ENCODE results near the gene N4BP2.

The N4BP2 gene

GRCh38 chr4:40040908-40041307 lies 15.7 kb upstream of the N4BP2 start:
- no peak overlapping the region for H3K4me3 ChIP-seq (ENCODE audit: control insufficient read depth, low read depth, low read length)
- DNase-seq (ENCODE audit: low read depth): peak; percentile 32
- TF ChIP-seq, protein P1, sequence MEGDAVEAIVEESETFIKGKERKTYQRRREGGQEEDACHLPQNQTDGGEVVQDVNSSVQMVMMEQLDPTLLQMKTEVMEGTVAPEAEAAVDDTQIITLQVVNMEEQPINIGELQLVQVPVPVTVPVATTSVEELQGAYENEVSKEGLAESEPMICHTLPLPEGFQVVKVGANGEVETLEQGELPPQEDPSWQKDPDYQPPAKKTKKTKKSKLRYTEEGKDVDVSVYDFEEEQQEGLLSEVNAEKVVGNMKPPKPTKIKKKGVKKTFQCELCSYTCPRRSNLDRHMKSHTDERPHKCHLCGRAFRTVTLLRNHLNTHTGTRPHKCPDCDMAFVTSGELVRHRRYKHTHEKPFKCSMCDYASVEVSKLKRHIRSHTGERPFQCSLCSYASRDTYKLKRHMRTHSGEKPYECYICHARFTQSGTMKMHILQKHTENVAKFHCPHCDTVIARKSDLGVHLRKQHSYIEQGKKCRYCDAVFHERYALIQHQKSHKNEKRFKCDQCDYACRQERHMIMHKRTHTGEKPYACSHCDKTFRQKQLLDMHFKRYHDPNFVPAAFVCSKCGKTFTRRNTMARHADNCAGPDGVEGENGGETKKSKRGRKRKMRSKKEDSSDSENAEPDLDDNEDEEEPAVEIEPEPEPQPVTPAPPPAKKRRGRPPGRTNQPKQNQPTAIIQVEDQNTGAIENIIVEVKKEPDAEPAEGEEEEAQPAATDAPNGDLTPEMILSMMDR (conservative IDR thresholded peaks at IDR 0.05; ENCODE audit: control insufficient read depth, insufficient read depth, low read depth, low read length): no peak

DNA sequence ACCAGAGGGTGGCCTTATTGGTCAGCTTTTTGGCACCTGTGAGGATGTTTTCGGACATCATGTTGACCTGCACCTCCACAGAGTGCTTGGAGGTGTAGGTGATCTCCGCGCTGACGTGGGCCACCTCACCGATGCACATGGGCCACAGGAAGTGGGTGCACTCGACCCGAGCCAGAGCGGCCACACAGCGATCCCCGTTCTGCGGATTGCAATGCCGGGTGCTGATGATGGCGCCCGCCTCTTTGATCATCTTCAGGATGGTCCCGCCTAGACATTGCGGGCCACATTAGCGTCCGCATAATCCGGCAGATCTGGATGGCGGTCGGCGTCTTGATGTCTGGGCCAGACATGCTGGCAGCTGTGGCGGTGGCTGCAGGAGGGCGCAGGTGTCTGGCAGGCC lies 12.9 kb upstream of the N4BP2 start:
- no peak for DNase-seq (ENCODE audit: low read depth)
- TF ChIP-seq, protein P1 (conservative IDR thresholded peaks at IDR 0.05; ENCODE audit: control insufficient read depth, insufficient read depth, low read depth, low read length): no peak
- no peak overlapping the region for H3K4me3 ChIP-seq (ENCODE audit: control insufficient read depth, low read depth, low read length)

GRCh38 chr4:40046311-40046980 lies 10.2 kb upstream of the N4BP2 start:
- H3K4me3 ChIP-seq (ENCODE audit: control insufficient read depth, low read depth, low read length): no peak overlapping the region
- TF ChIP-seq, protein P1 (conservative IDR thresholded peaks at IDR 0.05; ENCODE audit: control insufficient read depth, insufficient read depth, low read depth, low read length): no peak
- DNase-seq (ENCODE audit: low read depth): peak; percentile 42

DNA sequence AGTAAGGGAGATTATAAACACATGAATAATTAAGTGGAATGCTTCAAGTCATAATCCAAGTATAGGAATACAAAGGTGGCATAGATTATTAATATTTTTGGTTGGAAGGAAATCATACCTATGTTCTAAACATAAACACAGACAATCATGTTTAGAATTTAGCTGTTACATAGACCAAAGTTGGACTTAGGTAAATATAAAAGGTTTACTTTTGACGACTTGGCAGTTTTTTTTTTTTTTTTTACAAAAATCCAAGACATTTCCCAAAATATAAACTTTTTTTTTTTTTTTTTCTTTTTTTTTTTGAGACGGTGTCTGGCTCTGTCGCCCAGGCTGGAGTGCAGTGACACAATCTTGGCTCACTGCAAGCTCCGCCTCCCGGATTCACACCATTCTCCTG lies 3.5 kb upstream of the N4BP2 start:
- H3K4me3 ChIP-seq (ENCODE audit: control insufficient read depth, low read depth, low read length): no peak overlapping the region
- no peak for DNase-seq (ENCODE audit: low read depth)
- TF ChIP-seq, protein P1 (conservative IDR thresholded peaks at IDR 0.05; ENCODE audit: control insufficient read depth, insufficient read depth, low read depth, low read length): no peak

DNA sequence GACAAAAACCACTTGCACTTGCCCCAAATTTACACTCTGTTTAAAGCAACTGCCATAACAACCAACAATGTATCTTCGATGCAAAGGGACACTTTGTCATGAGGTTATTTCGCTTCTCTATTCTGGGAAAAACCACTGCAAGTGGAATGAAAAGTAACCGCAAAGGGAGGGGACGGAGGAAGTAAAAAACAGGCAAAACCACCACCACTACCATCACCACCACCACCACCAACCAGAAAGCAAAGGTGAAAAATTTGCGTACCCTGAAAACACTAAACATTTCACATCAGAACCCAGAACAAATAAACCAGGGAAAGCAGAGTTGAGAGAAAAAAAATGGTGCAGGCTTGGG lies 1.2 kb upstream of the N4BP2 start:
- peak overlapping the region; percentile 73 for H3K4me3 ChIP-seq (ENCODE audit: control insufficient read depth, low read depth, low read length)
- TF ChIP-seq, protein P1 (conservative IDR thresholded peaks at IDR 0.05; ENCODE audit: control insufficient read depth, insufficient read depth, low read depth, low read length): no peak
- no peak for DNase-seq (ENCODE audit: low read depth)

GRCh38 chr4:40055863-40056715 lies 561 bp upstream of the N4BP2 start:
- peak overlapping the region; percentile 73 for H3K4me3 ChIP-seq (ENCODE audit: control insufficient read depth, low read depth, low read length)
- DNase-seq (ENCODE audit: low read depth): peak; percentile 90
- TF ChIP-seq, protein P1 (conservative IDR thresholded peaks at IDR 0.05; ENCODE audit: control insufficient read depth, insufficient read depth, low read depth, low read length): no peak

Data from fibroblast of mammary gland (primary cell).